ENCODE measurements around the gene CABYR. TPM values are rescaled to one million over a fixed set of nuclear protein-coding genes. Genes with fewer than 3 reads are reported as not detected.
A peak's percentile ranks its signal among the peaks of the same experiment; 100 is the strongest.

Gene CABYR
- polyA plus RNA-seq, 4 donors: 1.2 to 2.1 TPM; not detected in 2

- H3K27me3 ChIP-seq (ENCODE audit: control insufficient read depth in 3 of 3, insufficient read depth in 3 of 3, low read length in 3 of 3): no peaks in the 10 kb centered on the region
- FAIRE-seq (no peak), DNase-seq (no peak)
- H3K27ac ChIP-seq (ENCODE audit: low read depth in 1 of 3, low read length in 2 of 3): no peak overlapping the region
- peaks cover 0 to 4% (median 3%) of the 10 kb centered on the region in 3 donors for H3K36me3 ChIP-seq (ENCODE audit: control insufficient read depth in 3 of 3, insufficient read depth in 2 of 3, low read depth in 1 of 3, low read length in 3 of 3)
- H3K4me1 ChIP-seq (ENCODE audit: control insufficient read depth in 3 of 3, insufficient read depth in 2 of 3, low read depth in 1 of 3, low read length in 2 of 3): no peaks in the 10 kb centered on the region
- H3K4me3 ChIP-seq (ENCODE audit: low read depth in 1 of 3, low read length in 3 of 3): no peak overlapping the region
- no peaks in the 10 kb centered on the region for H3K9me3 ChIP-seq (ENCODE audit: control insufficient read depth in 2 of 2, insufficient read depth in 1 of 2, low read depth in 1 of 2, low read length in 1 of 2)
- 83 to 89% (median 87%) methylated on average over 5 of the region's 5 CpGs for WGBS, 3 donors
Observed at GRCh38 chr18:24199372-24199962, 60.6 kb downstream of the CABYR start.

DNA sequence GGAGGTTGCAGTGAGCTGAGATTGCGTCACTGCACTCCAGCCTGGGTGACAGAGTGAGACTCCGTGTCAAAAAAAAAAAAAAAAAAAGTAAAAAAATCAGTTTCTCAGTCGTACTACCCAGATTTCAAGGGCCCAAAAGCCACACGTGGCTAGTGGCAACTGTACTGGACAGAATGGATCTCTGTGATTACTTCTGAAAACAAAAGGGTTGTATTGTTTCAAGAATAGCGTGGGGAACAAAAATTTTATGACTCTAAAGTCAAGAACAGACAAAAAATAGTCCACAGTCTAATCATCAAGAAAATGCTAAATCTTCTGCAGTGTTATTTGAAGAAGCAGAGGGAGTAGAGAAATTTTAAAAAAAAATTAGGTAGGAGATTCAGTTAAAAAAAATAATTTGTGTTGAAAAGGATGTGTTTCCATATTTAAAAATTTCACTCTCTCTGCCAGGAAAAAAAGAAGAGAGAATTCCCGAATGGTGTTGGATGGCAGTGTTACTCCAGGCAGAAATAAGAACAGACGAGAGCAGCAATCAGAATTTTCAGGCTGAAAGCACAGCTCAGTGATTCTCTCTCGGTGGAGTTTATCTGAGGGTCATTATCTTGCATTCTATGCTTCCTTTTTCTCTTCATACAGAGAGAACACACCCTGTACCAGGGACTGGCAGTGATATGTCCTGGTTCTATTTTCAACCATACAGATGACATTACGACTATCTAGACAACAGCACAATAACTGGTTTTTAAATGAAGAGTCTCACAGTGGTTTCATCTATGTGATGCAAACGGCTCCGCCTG, 61.8 kb downstream of the CABYR start:
- Histone ChIP-seq H3K27me3 (ENCODE audit: control insufficient read depth in 3 of 3, insufficient read depth in 3 of 3, low read length in 3 of 3) (no peaks in the 10 kb centered on the region), H3K4me3 (ENCODE audit: low read depth in 1 of 3, low read length in 3 of 3) (no peak overlapping the region), H3K4me1 (ENCODE audit: control insufficient read depth in 3 of 3, insufficient read depth in 2 of 3, low read depth in 1 of 3, low read length in 2 of 3) (no peaks in the 10 kb centered on the region), H3K36me3 (ENCODE audit: control insufficient read depth in 3 of 3, insufficient read depth in 2 of 3, low read depth in 1 of 3, low read length in 3 of 3) (peaks cover 0 to 4% (median 3%) of the 10 kb centered on the region in 3 donors), H3K27ac (ENCODE audit: low read depth in 1 of 3, low read length in 2 of 3) (no peak overlapping the region), H3K9me3 (ENCODE audit: control insufficient read depth in 2 of 2, insufficient read depth in 1 of 2, low read depth in 1 of 2, low read length in 1 of 2) (no peaks in the 10 kb centered on the region)
- 81 to 88% (median 81%) methylated on average over 10 to 11 of the region's 11 CpGs for WGBS, 3 donors
- FAIRE-seq: no peak
- DNase-seq: no peak

DNA sequence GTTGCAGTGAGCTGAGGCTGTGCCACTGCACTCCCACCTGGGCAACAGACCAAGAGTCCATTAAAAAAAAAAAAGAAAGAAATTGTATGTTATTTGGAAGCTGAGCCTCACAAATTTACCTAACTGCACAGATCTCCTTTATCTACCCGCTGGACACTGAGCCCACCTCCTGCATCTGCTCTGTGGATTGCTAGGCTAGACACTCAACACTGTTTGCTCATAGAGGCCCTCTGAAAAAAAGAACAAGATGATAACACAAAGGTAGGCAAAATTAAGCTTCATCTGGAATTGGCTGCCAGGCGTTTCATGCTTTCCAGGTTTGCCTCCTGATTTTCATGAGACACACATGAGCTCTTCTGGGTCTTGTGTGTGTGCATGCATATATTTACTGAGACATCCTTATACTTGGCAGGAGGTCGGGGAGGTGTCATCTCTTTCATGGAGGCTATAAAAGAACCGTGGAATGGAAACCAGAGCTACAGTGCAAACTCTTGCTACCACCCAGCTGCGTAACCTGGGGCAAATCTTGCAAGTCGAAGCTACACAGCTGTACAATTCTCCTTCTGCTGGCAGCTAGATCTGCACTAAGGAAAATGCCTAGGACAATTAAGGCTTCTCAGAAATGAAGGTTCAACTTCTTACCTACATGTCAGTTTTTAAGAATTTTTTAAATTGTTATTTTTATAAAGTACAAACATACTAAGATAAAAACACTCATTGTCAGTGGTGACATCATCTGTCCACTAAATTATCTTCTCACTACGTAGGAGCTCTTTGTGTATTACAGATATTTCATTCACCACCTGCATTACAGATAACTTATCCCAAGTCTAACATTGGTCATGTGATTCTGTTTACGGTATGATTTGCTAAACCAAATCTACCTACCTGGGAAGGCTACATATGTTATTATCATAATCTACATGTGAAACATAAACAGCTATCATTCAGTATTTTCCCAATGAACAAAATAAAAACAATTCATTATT, 63.1 kb downstream of the CABYR start:
- DNase-seq: no peak

GRCh38 chr18:24204904-24205303, 66.0 kb downstream of the CABYR start:
- Histone ChIP-seq H3K4me1 (ENCODE audit: control insufficient read depth in 3 of 3, insufficient read depth in 2 of 3, low read depth in 1 of 3, low read length in 2 of 3) (no peaks in the 10 kb centered on the region), H3K9me3 (ENCODE audit: control insufficient read depth in 2 of 2, insufficient read depth in 1 of 2, low read depth in 1 of 2, low read length in 1 of 2) (no peaks in the 10 kb centered on the region), H3K27me3 (ENCODE audit: control insufficient read depth in 3 of 3, insufficient read depth in 3 of 3, low read length in 3 of 3) (no peaks in the 10 kb centered on the region), H3K27ac (ENCODE audit: low read depth in 1 of 3, low read length in 2 of 3) (no peak overlapping the region), H3K4me3 (ENCODE audit: low read depth in 1 of 3, low read length in 3 of 3) (no peak overlapping the region), H3K36me3 (ENCODE audit: control insufficient read depth in 3 of 3, insufficient read depth in 2 of 3, low read depth in 1 of 3, low read length in 3 of 3) (peaks cover 0 to 3% (median 0%) of the 10 kb centered on the region in 3 donors)
- 88 to 95% (median 89%) methylated on average over 3 of the region's 3 CpGs for WGBS, 3 donors
- DNase-seq (no peak), FAIRE-seq (no peak)

More for the DNA sequence above, 63.1 kb downstream of the CABYR start:
- Histone ChIP-seq H3K27me3 (ENCODE audit: control insufficient read depth in 3 of 3, insufficient read depth in 3 of 3, low read length in 3 of 3) (no peaks in the 10 kb centered on the region), H3K36me3 (ENCODE audit: control insufficient read depth in 3 of 3, insufficient read depth in 2 of 3, low read depth in 1 of 3, low read length in 3 of 3) (peaks cover 0 to 4% (median 3%) of the 10 kb centered on the region in 3 donors), H3K4me3 (ENCODE audit: low read depth in 1 of 3, low read length in 3 of 3) (no peak overlapping the region), H3K4me1 (ENCODE audit: control insufficient read depth in 3 of 3, insufficient read depth in 2 of 3, low read depth in 1 of 3, low read length in 2 of 3) (no peaks in the 10 kb centered on the region), H3K27ac (ENCODE audit: low read depth in 1 of 3, low read length in 2 of 3) (no peak overlapping the region), H3K9me3 (ENCODE audit: control insufficient read depth in 2 of 2, insufficient read depth in 1 of 2, low read depth in 1 of 2, low read length in 1 of 2) (no peaks in the 10 kb centered on the region)
- WGBS, 3 donors: 73 to 83% (median 75%) methylated on average over 8 of the region's 8 CpGs
- FAIRE-seq: no peak

DNA sequence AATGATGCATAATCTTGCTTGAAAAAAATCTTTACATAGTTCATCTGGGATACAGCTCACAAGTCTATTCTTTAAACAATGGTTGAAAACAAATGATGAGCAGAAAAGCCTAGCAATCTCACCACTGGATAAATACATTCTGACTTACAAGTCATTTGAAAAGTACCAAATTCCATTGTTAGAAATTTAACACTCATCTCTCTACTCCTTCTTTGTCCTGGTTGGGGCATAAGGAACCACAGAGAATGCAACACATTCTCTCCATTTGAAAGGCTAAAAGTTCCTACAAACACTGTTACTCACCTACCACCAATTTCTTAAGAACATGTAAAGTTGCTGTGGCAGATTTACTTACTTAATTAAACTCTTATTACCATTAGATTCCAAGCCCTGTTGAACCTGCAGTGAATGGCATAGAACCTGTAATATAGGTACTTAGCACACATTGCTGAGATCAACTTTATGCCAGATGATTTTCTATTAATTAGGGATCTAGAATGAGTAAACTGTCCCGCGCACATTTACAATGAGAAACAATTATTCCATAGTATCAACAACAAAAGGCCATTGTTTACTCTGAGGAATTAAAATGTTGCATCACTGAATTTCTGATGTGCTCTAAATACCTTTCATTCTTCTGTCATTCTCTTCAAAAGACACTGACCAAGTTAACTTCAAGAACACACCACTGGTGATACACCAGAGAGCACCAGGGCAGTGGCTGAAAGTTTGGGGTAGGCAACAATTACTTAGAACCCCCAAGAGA, 69.6 kb downstream of the CABYR start:
- no peak for FAIRE-seq

DNA sequence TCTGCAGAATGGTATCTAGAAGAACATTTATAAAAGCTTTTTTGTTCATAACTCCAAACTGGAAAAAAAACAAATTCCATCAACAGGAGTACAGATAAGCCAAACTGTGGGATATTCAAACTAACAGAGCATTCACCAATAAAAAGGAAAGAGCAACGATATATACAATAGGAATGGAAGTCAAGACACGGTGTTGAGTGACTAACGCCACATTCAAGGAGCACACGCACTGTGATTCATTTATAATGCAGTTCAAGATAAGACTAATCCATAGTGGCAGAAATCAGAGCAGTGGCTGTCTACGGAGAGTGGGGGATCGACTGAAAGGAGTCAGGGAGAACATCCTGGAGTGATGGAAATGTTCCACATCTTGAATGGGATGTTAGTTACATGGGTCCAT, 70.7 kb downstream of the CABYR start:
- DNase-seq (peak in 1 of 2 donors; percentile 45), FAIRE-seq (no peak)
- Histone ChIP-seq H3K27me3 (ENCODE audit: control insufficient read depth in 3 of 3, insufficient read depth in 3 of 3, low read length in 3 of 3) (no peaks in the 10 kb centered on the region), H3K27ac (ENCODE audit: low read depth in 1 of 3, low read length in 2 of 3) (no peak overlapping the region), H3K4me1 (ENCODE audit: control insufficient read depth in 3 of 3, insufficient read depth in 2 of 3, low read depth in 1 of 3, low read length in 2 of 3) (peaks cover 0 to 7% (median 6%) of the 10 kb centered on the region in 3 donors), H3K36me3 (ENCODE audit: control insufficient read depth in 3 of 3, insufficient read depth in 2 of 3, low read depth in 1 of 3, low read length in 3 of 3) (no peaks in the 10 kb centered on the region), H3K4me3 (ENCODE audit: low read depth in 1 of 3, low read length in 3 of 3) (no peak overlapping the region), H3K9me3 (ENCODE audit: control insufficient read depth in 2 of 2, insufficient read depth in 1 of 2, low read depth in 1 of 2, low read length in 1 of 2) (no peaks in the 10 kb centered on the region)
- WGBS, 3 donors: 58 to 79% (median 64%) methylated on average over 6 of the region's 6 CpGs

More for the DNA sequence above, 69.6 kb downstream of the CABYR start:
- Histone ChIP-seq H3K9me3 (ENCODE audit: control insufficient read depth in 2 of 2, insufficient read depth in 1 of 2, low read depth in 1 of 2, low read length in 1 of 2) (no peaks in the 10 kb centered on the region), H3K4me3 (ENCODE audit: low read depth in 1 of 3, low read length in 3 of 3) (no peak overlapping the region), H3K27me3 (ENCODE audit: control insufficient read depth in 3 of 3, insufficient read depth in 3 of 3, low read length in 3 of 3) (no peaks in the 10 kb centered on the region), H3K27ac (ENCODE audit: low read depth in 1 of 3, low read length in 2 of 3) (no peak overlapping the region), H3K36me3 (ENCODE audit: control insufficient read depth in 3 of 3, insufficient read depth in 2 of 3, low read depth in 1 of 3, low read length in 3 of 3) (no peaks in the 10 kb centered on the region), H3K4me1 (ENCODE audit: control insufficient read depth in 3 of 3, insufficient read depth in 2 of 3, low read depth in 1 of 3, low read length in 2 of 3) (no peaks in the 10 kb centered on the region)
- DNase-seq: no peak
- WGBS, 3 donors: 45 to 63% (median 48%) methylated on average over 2 of the region's 2 CpGs

Measured in small intestine (tissue), 7 donors.